Stimulated activated CD8-positive, alpha-beta memory T cell treated with anti-CD3 and anti-CD28 coated beads, Interleukin-15, amount 100 ng/mL, for 48 hours (primary cell): ENCODE data around the gene JAKMIP1.
"Not testable (repeated sequence)": the region's sequence is repeated elsewhere in the genome, so short reads cannot be mapped to it uniquely, and the experiment has no call there.

ENCODE experiments used
- DNase-seq, 2 donors: peaks; one replicate each; pipeline ENCODE4 v3.0.0-alpha.2; 2020; ENCODE audit warnings: low read depth in 2 of 2

JAKMIP1 gene

DNA sequence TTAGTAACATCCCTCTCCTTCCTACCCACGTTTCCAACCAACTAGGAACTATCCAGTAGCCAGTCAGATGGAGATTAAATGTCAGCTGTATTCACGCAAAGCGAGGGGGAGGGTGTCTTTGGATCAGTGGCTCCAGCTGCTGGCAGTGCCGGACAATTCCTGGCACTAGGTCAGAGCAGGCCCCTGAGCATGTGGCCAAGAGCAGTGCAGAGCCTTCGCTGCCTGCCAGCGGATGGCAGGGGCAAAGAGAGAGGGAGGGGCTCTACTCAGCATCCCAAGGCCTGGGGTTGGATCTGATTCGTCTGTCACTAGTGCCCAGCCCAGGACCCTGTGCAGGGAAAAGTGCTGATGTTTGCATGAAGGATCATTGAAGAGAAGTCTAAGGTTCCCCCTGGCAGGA is 28.7 kb upstream of the JAKMIP1 start:
- no peak for DNase-seq

DNA sequence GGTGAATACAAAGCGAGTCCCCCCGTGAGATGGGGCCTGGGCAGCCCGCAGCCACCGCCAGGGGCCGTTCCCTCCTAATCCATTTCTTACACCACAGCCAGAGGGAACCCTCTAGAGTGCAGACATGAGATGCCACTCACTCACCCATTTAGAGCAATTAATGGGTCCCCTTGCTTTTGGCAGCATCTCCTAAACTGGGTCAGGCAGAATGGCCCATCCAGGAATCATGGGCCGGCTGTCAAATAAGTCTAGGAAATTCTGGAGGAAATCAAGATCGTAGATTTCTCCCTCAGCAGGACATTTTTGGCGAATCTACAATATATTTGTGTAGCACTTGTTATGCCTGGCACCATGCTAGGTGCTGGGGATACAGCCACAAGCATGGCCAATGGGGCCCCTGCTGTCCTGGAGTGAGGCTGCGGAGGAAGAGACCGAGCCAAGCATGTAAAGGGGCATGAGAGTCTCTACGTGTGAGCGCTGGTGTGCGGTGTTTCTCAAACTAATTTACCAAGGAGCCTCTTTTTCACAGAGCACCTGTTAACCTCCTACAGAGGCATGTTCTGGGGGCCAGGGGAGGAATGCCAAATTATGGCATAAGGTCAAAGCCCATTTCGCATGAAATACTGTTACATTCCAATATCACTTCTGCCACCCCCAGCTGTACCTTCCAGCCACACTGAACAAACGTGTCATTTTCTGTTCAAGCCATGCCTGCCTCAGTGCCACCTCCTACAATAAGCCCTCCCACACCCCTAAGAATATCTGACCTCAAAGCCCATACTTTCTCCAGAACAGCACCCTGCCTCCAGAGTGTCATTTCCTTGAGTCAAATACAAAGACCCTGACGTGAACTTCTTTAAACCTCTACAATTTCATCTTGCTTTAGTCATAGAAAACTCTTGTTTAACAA is 28.1 kb upstream of the JAKMIP1 start:
- DNase-seq = no peak

GRCh38 chr4:6227412-6228157 is 27.2 kb upstream of the JAKMIP1 start:
- DNase-seq = no peak

GRCh38 chr4:6226506-6226905 is 26.2 kb upstream of the JAKMIP1 start:
- no peak for DNase-seq

GRCh38 chr4:6225469-6225868 is 25.1 kb upstream of the JAKMIP1 start:
- no peak for DNase-seq

GRCh38 chr4:6224735-6225134 is 24.4 kb upstream of the JAKMIP1 start:
- no peak for DNase-seq

GRCh38 chr4:6222761-6223292 is 22.5 kb upstream of the JAKMIP1 start:
- no peak for DNase-seq

DNA sequence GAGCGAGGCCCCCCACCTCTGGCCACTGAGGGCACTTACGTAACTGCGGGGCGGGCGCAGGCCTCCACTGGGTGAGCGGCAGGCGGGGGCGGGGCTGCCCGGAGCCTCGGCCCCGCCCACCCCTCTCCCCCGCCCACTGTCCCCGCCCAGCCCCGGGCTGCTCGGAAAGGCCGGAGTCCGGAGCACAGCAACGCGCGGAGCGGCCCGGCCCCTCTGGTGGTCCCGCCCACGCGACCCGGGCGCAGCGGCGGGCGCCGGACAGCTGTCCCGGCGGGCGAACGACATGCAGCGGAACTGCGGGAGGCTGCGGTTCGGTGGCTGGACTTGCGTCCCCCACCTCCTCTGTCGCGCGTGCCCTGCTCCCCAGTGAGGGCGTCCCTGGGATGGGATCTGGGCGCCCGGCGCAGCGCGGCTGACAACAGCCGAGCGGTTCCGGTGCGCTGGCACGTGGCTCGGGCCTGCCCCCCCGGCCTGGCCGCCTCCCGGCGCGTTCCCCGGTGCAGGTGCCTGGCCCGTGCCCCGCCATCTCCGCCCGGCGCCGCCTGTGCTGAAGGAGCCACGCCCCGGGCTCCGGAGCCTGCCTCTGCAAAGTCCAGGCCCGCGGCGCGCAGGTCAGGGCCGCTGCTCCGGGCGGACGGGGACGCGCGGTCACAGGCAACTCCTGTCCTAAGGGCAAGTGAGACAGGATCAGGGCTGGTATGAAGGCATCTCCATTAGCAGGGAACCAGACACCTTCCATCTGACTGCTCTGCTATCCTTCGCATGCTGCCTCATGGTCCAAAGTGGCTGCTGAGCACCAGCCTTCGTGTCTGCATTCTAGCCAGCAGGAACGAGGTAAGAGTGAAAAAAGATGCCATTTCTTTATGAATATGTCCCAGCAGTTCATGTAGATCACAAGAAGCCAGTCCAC is 21.8 kb upstream of the JAKMIP1 start:
- DNase-seq = no peak

GRCh38 chr4:6221301-6221850 is 21.0 kb upstream of the JAKMIP1 start:
- DNase-seq = no peak

DNA sequence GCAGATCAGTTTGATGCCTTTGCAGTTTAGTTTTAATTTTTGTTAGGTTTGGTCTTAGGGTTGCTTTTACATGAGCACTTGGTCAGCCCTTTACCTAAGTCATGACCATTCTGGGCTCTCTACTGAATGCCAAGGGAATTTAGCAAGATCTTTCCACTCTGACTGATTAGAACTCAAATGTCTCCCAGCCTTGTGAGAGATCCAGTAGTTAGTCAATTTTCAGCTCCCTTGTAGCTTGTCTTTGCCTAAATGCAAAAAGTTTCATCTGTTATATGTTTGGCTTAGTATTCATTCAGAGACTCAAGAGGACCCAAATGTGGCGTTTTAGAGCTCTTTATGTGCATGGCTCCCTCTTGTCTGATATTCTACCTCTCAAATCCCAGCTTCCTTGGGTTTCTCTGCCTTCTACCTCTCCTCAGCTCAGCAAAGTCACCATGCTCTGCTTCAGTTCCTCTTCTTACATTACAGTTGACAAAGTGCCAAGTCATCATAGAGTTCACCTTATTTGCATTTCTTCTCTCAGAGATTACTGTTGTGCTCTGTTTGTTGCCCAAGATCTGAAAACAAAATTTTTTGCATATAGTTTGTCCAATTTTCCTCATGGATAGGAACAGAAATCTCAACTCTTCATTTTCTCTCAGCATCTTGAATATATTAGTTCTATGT is 17.5 kb upstream of the JAKMIP1 start:
- DNase-seq = no peak

GRCh38 chr4:6216588-6216987 is 16.2 kb upstream of the JAKMIP1 start:
- DNase-seq = no peak

- DNase-seq = no peak
These were observed 9.6 kb upstream of the JAKMIP1 start for GRCh38 chr4:6209921-6210320.

GRCh38 chr4:6209291-6209690 is 8.9 kb upstream of the JAKMIP1 start:
- not testable (repeated sequence) for DNase-seq

DNA sequence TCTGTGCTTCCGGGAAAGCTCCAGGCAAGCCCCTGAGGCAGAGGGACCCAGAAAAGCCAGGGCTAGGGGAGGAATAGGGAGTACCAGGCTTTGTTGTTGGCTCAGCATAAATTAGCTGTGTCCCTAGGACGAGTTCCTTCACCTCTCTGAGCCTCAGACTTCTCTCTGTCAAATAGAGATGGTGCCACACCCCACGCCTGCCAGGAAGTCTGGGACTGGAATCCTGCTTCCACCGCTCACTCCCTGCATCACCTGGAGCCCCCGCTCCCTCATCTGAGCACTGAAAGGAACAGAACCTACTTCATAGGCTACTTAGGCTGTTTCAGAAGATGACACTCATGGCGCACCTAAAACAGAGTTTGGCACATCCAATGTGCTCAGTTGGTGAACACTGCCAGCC is 8.1 kb upstream of the JAKMIP1 start:
- no peak for DNase-seq

DNA sequence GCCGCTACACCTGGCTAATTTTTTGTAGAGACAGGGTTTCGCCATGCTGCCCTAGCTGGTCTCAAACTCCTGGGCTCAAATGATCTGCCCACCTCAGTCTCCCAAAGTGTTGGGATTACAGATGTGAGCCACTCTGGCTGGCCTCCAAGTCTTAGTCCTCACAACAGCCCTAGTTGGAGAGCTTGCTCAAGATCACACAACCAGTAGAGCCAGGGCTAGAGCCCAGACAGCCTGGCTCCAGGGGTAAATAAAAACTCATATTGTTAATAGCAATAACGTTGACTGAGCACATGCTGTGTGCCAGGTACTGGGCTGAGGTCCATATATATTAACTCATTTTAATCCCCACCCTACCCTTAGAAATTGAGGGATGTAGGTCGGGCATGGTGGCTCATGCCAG is 7.3 kb upstream of the JAKMIP1 start:
- no peak for DNase-seq

- DNase-seq = no peak
These were observed 6.5 kb upstream of the JAKMIP1 start for GRCh38 chr4:6206771-6207290.

DNA sequence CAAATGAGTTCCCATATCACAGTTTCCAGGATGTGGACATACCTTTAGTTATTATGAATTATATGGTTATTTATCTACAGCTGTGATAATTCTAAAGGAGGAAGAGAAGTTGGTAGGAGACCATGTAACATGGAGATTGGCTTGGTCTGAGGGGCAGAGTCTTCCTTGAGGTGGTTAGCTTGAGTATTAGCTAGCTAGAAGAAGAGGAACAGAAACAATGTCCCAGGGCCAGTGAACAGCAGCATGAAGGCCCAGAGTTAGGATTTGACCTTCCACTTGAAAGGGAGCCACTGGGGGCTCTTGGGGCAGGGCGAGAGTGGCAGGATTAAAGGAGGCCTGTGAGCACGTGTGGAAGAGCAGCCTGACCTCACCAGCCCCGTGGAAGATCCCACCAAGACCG is 5.6 kb upstream of the JAKMIP1 start:
- no peak for DNase-seq

GRCh38 chr4:6205567-6205931 is 5.2 kb upstream of the JAKMIP1 start:
- DNase-seq = no peak

- DNase-seq = no peak
These were observed 4.7 kb upstream of the JAKMIP1 start for GRCh38 chr4:6204871-6205566.

GRCh38 chr4:6204098-6204497 is 3.7 kb upstream of the JAKMIP1 start:
- DNase-seq = no peak
